Liver (tissue), 9 donors: ENCODE data around the gene LPCAT1. TPM values are rescaled to one million over a fixed set of nuclear protein-coding genes. Genes with fewer than 3 reads are reported as not detected.

Experiments used
- DNase-seq: peaks from one replicate; pipeline ENCODE4 v3.0.0-alpha.2; 2017; ENCODE audit warnings: low spot score
- H3K27ac ChIP-seq, 2 donors: one replicate each; pipeline ENCODE4 v1.7.0; 2013; ENCODE audit warnings: inconsistent platforms in 2 of 2, low read length in 2 of 2, control low read depth in 1 of 2, low read depth in 1 of 2, mild to moderate bottlenecking in 1 of 2
- H3K27me3 ChIP-seq, 4 donors: one replicate each; pipeline versions ENCODE4 v1.6.1 to v1.7.0; 2013; ENCODE audit warnings: low read length in 3 of 4, inconsistent platforms in 1 of 4, mild to moderate bottlenecking in 1 of 4, moderate library complexity in 1 of 4; ENCODE audit not compliant: control insufficient read depth in 4 of 4, insufficient read depth in 4 of 4
- H3K36me3 ChIP-seq, 4 donors: one replicate each; pipeline versions ENCODE4 v1.6.1 to v1.7.0; 2013; ENCODE audit warnings: low read length in 3 of 4, mild to moderate bottlenecking in 3 of 4, low read depth in 1 of 4, moderate library complexity in 1 of 4; ENCODE audit not compliant: control insufficient read depth in 4 of 4, insufficient read depth in 3 of 4
- H3K4me1 ChIP-seq, 4 donors: one replicate each; pipeline versions ENCODE4 v1.6.1 to v1.7.0; 2013; ENCODE audit warnings: low read length in 3 of 4, mild to moderate bottlenecking in 3 of 4, moderate library complexity in 1 of 4; ENCODE audit not compliant: control insufficient read depth in 4 of 4, insufficient read depth in 4 of 4
- H3K4me3 ChIP-seq, 3 donors: one replicate each; pipeline versions ENCODE4 v1.6.1 to v1.7.0; 2013; ENCODE audit warnings: low read length in 3 of 3, control low read depth in 1 of 3, low read depth in 1 of 3, mild to moderate bottlenecking in 1 of 3
- H3K9ac ChIP-seq, 2 donors: one replicate each; pipeline ENCODE4 v1.7.0; 2013; ENCODE audit warnings: low read length in 2 of 2, mild to moderate bottlenecking in 2 of 2, moderate library complexity in 2 of 2, control low read depth in 1 of 2, low read depth in 1 of 2
- H3K9me3 ChIP-seq, 4 donors: one replicate each; pipeline versions ENCODE4 v1.6.1 to v1.7.0; 2013; ENCODE audit warnings: low read length in 3 of 4; ENCODE audit not compliant: control insufficient read depth in 4 of 4
- FOXA2 ChIP-seq: IDR thresholded peaks from 2 replicates; pipeline ENCODE4 v1.6.1; 2016; ENCODE audit warnings: antibody characterized with exemption
- HNF4A ChIP-seq, 2 donors: conservative IDR thresholded peaks; 2 replicates each; pipeline ENCODE4 v1.6.1; 2016; ENCODE audit warnings: antibody characterized with exemption in 2 of 2, mild to moderate bottlenecking in 2 of 2
- HNF4G ChIP-seq: IDR thresholded peaks from 2 replicates; pipeline ENCODE4 v1.6.1; 2016; ENCODE audit warnings: antibody characterized with exemption
- JUND ChIP-seq, 2 donors: IDR thresholded peaks; 2 replicates each; pipeline ENCODE4 v1.6.1; 2016; ENCODE audit warnings: antibody characterized with exemption in 2 of 2
- NR2F2 ChIP-seq: IDR thresholded peaks from 2 replicates; pipeline ENCODE4 v1.6.1; 2016; ENCODE audit warnings: antibody characterized with exemption
- RAD21 ChIP-seq, 2 donors: IDR thresholded peaks; 2 replicates each; pipeline ENCODE4 v1.6.1; 2016; ENCODE audit warnings: antibody characterized with exemption in 2 of 2, mild to moderate bottlenecking in 2 of 2
- RXRA ChIP-seq, 2 donors: IDR thresholded peaks; 2 replicates each; pipeline ENCODE4 v1.6.1; 2017 to 2018; ENCODE audit warnings: antibody characterized with exemption in 2 of 2, mild to moderate bottlenecking in 1 of 2
- TAF1 ChIP-seq: conservative IDR thresholded peaks from 2 replicates; pipeline ENCODE4 v1.6.1; 2016; ENCODE audit warnings: antibody characterized with exemption, mild to moderate bottlenecking
- YY1 ChIP-seq: IDR thresholded peaks from 2 replicates; pipeline ENCODE4 v1.6.1; 2016; ENCODE audit warnings: antibody characterized with exemption, mild to moderate bottlenecking
- WGBS: extraction: QIAGEN DNeasy Blood & Tissue Kit; methylation state at CpG from one replicate; pipeline ENCODE4 v1.1.7; 2013; 5-methylcytosine and 5-hydroxymethylcytosine counted together
- polyA plus RNA-seq, 2 donors: library from polyadenylated mRNA; stranded (reverse) in 1 of 2; unstranded in 1 of 2; fragments of 200-250 nt in 1 of 2; fragments of >200 nt in 1 of 2; fragmentation: Nextera tagmentation in 1 of 2; extraction: Ambion mirVana in 1 of 2; gene quantifications; one replicate each; pipeline versions ENCODE4 v1.2.1 to v1.2.3, GENCODE V29; 2013 to 2015
- total RNA-seq, 2 donors: library from RNA; depleted of rRNA; stranded (reverse); fragments of >200 nt; gene quantifications; one replicate each; pipeline ENCODE4 v1.2.3, GENCODE V29; 2014
- TF ChIP-seq, protein P1 (sequence below): IDR thresholded peaks from 2 replicates; pipeline ENCODE4 v1.6.1; 2016; ENCODE audit warnings: antibody characterized with exemption
- TF ChIP-seq, protein P2 (sequence below): fragments of 150-350 bp; IDR thresholded peaks from 2 replicates; pipeline ENCODE4 v1.5.1; 2017; ENCODE audit warnings: improper control_type of control experiment, low read depth, low read length; ENCODE audit not compliant: missing input control
- TF ChIP-seq, protein P3 (sequence below): IDR thresholded peaks from 2 replicates; pipeline ENCODE4 v1.6.1; 2016; ENCODE audit warnings: antibody characterized with exemption
- TF ChIP-seq, protein P4 (sequence below): IDR thresholded peaks from 2 replicates; pipeline ENCODE4 v1.6.1; 2016; ENCODE audit warnings: antibody characterized with exemption, mild to moderate bottlenecking
- donor health status: healthy.
- donor health status: healthy.
- donor health status: healthy.
- donor health status: healthy.
- donor health status: healthy.

The LPCAT1 gene
- total and polyA plus RNA-seq, 4 donors, result 1.5 to 12.8 (median 9.9) TPM

DNA sequence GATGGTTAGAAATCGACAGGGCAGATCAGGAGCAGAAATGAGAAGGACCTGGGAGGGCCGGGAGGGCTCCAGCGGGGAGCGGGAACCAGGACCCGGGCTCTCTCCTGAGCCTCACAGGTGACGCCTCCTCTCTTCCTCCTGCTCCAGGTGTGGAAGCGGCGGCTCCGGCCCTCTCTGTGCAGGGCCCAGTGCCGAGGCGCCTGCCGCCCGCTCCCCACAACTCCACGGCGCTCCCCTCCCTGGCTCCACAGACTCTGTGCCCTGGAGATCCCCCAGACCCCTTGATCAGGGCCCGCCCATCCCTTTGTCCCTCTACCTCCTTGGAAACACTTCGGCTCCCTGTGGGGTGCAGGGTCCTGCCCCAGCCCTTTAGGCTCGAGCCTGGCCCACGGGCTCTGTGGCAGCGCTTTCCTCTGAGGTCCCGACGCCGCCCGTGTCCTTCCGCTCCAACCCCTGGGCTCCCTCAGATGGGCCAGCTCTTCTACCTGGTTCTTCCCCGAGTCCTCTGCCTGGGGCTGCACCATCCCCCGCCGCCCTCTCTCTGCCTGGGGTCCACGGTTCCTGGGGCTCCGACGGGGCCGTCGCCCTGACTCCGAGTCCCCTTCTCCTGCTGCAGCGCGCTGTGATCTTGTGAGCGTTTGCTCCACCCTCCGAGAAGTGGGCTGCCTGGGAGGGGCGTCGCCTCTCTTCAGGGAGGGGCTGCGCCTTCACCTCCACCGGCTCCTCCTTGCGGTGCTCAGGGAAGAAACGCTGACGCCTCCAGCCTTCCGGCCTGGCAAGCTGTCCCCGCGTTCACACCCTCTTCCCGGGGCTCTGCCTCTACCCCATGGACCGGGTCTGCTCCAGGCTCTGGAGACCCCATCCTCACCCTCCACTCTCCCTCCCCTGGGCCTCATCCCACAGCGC is 56.2 kb downstream of the LPCAT1 start (continued):
- TF ChIP-seq RAD21 (IDR thresholded peaks at IDR 0.05) (no peak), HNF4G (no peak)

DNA sequence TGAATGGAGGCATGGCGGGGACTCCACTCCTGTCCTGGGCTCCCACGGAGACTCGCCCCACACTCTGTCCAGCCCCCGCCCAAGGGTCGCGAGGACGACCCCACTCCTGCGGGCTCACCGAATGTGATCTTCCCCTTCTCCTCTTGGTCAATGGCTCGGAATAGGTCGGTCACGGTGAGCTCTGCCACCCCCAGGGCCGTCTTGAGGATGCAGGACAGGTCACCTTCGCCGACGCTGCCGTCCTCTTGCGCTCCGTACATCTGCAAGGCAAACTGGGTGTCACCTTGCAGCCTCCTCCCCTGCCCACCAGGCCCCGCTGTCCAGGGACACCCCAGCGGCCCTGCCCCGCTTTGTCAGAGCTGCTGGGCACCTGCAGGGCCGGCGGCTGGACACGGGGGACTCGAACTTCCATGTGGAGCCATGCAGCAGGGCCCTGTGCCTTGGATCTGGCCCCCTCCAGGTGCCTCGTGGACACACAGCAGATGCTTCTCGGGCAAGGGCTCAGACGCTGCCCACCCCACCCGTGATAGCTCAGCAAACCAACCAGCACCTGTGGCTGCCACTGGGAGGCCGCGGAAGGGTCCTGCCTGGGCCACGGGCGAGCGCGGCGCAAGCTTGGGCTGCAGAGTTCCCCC is 57.0 kb downstream of the LPCAT1 start:
- peaks cover 0 to 3% (median 3%) of the 10 kb centered on the region in 4 donors for H3K36me3 ChIP-seq

DNA sequence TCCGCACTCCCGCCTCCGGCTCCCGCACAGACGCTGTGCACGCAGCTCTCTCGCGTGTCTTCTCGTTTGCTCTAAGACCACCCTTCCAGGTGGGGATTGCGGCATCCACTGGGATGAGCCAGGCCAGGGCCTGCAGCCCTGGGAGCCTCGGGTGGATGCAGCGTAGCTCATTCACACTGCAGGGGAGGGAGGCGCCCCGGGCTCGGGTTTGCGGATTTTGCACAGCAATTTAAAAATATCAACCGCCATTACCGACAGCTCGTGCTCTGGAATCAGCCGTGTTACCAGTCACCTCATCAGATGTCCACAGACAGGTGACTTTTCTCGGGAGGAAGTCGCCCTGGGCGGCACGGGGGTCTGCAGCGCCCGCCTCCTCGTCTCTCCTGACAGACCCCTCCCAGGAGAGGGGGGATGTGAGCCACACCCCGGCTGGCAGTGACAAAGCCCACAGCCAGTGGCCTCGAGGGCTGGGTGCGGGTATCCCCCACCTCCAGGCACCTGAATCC is 57.7 kb downstream of the LPCAT1 start:
- Histone ChIP-seq H3K9ac (no peak overlapping the region), H3K27me3 (no peaks in the 10 kb centered on the region), H3K9me3 (no peaks in the 10 kb centered on the region), H3K27ac (no peak overlapping the region), H3K36me3 (peaks cover 0 to 4% (median 3%) of the 10 kb centered on the region in 4 donors), H3K4me1 (peaks cover 2 to 9% (median 4%) of the 10 kb centered on the region in 4 donors), H3K4me3 (no peak overlapping the region)
- 98% methylated on average over 30 of the region's 30 CpGs for WGBS
- DNase-seq, result no peak
- no peak for TF ChIP-seq YY1
- TF ChIP-seq RAD21 (IDR thresholded peaks at IDR 0.05), result no peak
- TF ChIP-seq TAF1, result no peak
- no peak for TF ChIP-seq NR2F2
- TF ChIP-seq RXRA (IDR thresholded peaks at IDR 0.05), result no peak
- TF ChIP-seq JUND (IDR thresholded peaks at IDR 0.05), result no peak
- TF ChIP-seq FOXA2, result no peak
- TF ChIP-seq, protein P1, sequence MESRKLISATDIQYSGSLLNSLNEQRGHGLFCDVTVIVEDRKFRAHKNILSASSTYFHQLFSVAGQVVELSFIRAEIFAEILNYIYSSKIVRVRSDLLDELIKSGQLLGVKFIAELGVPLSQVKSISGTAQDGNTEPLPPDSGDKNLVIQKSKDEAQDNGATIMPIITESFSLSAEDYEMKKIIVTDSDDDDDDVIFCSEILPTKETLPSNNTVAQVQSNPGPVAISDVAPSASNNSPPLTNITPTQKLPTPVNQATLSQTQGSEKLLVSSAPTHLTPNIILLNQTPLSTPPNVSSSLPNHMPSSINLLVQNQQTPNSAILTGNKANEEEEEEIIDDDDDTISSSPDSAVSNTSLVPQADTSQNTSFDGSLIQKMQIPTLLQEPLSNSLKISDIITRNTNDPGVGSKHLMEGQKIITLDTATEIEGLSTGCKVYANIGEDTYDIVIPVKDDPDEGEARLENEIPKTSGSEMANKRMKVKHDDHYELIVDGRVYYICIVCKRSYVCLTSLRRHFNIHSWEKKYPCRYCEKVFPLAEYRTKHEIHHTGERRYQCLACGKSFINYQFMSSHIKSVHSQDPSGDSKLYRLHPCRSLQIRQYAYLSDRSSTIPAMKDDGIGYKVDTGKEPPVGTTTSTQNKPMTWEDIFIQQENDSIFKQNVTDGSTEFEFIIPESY, result no peak
- TF ChIP-seq, protein P2, sequence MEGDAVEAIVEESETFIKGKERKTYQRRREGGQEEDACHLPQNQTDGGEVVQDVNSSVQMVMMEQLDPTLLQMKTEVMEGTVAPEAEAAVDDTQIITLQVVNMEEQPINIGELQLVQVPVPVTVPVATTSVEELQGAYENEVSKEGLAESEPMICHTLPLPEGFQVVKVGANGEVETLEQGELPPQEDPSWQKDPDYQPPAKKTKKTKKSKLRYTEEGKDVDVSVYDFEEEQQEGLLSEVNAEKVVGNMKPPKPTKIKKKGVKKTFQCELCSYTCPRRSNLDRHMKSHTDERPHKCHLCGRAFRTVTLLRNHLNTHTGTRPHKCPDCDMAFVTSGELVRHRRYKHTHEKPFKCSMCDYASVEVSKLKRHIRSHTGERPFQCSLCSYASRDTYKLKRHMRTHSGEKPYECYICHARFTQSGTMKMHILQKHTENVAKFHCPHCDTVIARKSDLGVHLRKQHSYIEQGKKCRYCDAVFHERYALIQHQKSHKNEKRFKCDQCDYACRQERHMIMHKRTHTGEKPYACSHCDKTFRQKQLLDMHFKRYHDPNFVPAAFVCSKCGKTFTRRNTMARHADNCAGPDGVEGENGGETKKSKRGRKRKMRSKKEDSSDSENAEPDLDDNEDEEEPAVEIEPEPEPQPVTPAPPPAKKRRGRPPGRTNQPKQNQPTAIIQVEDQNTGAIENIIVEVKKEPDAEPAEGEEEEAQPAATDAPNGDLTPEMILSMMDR, result no peak
- TF ChIP-seq HNF4A (conservative IDR thresholded peaks at IDR 0.05), result no peak
- TF ChIP-seq, protein P3, sequence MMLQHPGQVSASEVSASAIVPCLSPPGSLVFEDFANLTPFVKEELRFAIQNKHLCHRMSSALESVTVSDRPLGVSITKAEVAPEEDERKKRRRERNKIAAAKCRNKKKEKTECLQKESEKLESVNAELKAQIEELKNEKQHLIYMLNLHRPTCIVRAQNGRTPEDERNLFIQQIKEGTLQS, result no peak
- TF ChIP-seq, protein P4, sequence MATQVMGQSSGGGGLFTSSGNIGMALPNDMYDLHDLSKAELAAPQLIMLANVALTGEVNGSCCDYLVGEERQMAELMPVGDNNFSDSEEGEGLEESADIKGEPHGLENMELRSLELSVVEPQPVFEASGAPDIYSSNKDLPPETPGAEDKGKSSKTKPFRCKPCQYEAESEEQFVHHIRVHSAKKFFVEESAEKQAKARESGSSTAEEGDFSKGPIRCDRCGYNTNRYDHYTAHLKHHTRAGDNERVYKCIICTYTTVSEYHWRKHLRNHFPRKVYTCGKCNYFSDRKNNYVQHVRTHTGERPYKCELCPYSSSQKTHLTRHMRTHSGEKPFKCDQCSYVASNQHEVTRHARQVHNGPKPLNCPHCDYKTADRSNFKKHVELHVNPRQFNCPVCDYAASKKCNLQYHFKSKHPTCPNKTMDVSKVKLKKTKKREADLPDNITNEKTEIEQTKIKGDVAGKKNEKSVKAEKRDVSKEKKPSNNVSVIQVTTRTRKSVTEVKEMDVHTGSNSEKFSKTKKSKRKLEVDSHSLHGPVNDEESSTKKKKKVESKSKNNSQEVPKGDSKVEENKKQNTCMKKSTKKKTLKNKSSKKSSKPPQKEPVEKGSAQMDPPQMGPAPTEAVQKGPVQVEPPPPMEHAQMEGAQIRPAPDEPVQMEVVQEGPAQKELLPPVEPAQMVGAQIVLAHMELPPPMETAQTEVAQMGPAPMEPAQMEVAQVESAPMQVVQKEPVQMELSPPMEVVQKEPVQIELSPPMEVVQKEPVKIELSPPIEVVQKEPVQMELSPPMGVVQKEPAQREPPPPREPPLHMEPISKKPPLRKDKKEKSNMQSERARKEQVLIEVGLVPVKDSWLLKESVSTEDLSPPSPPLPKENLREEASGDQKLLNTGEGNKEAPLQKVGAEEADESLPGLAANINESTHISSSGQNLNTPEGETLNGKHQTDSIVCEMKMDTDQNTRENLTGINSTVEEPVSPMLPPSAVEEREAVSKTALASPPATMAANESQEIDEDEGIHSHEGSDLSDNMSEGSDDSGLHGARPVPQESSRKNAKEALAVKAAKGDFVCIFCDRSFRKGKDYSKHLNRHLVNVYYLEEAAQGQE, result no peak
- TF ChIP-seq HNF4G, result no peak

More for the DNA sequence above, 57.0 kb downstream of the LPCAT1 start:
- no peak for DNase-seq
- Histone ChIP-seq H3K4me3 (no peak overlapping the region), H3K4me1 (peaks cover 3 to 10% (median 5%) of the 10 kb centered on the region in 4 donors), H3K9ac (no peak overlapping the region), H3K9me3 (no peaks in the 10 kb centered on the region), H3K27me3 (no peaks in the 10 kb centered on the region), H3K27ac (no peak overlapping the region)
- TF ChIP-seq, protein P4, result no peak
- 97% methylated on average over 37 of the region's 37 CpGs for WGBS
